Glomerular visceral epithelial cell (primary cell): ENCODE measurements around the gene CMTM7.
A peak's percentile ranks its signal among the peaks of the same experiment; 100 is the strongest.

Experiments
- DNase-seq: peaks from one replicate; pipeline ENCODE4 v3.0.0-alpha.2; 2016; ENCODE audit errors: extremely low spot score

CMTM7 gene

DNA sequence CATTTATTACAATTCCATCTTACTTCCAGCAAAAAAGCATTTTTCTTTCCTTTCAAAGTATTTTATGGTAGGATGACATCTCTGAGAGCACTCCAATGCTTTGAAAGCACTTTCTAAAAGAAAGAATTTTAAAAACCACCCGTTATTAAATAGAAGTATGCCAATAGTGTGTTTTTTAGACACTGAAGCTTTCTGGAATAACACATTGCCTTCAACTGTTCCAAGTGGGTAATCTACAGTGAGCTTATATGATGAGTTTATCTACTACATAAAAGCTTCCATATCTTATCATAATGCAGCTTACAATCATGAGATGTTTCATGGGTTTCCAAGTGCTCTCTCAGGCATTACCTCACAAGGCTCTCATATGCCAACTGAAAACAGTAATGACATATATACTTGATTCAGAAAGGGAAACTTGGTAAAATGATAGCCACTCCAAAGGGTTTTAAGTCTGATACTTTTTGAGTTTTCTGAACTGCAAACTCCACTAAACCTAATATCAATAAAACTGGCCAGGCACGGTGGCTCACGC lies 96.9 kb downstream of the CMTM7 start:
- DNase-seq, result no peak

DNA sequence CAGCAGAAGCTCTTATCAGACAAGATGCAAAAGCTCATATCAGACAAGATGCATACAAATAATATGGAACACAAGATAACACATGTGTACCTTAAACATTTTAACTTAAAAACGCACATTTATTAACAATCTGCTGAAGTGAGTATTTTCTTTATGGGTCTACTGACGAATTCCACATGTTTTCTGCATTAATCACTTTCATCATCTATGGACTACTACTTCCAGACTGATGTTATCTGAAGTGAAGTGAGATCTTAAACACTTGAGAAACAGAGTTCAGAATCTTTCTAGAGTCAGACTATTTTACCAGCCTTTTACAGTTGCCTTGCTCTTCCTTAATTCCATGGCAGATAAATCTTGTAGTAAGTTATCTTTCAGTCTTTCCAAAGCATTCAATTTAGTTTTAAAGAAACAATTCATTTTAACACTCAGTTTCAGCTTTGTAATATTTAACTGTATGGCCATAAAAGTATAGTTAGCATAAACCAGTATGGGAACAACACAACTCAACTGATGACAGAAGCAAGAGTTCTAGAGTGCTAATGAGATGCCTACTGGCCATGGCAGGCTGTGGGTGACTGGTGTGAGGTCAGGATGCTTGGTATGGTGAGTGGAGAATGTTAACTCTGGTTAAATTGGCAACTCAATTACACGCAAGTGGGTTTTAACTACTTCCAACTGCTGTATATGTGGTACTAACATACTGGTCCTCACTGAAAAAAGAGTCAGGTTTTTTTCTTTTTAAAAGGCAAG lies 101.2 kb downstream of the CMTM7 start:
- no peak for DNase-seq

DNA sequence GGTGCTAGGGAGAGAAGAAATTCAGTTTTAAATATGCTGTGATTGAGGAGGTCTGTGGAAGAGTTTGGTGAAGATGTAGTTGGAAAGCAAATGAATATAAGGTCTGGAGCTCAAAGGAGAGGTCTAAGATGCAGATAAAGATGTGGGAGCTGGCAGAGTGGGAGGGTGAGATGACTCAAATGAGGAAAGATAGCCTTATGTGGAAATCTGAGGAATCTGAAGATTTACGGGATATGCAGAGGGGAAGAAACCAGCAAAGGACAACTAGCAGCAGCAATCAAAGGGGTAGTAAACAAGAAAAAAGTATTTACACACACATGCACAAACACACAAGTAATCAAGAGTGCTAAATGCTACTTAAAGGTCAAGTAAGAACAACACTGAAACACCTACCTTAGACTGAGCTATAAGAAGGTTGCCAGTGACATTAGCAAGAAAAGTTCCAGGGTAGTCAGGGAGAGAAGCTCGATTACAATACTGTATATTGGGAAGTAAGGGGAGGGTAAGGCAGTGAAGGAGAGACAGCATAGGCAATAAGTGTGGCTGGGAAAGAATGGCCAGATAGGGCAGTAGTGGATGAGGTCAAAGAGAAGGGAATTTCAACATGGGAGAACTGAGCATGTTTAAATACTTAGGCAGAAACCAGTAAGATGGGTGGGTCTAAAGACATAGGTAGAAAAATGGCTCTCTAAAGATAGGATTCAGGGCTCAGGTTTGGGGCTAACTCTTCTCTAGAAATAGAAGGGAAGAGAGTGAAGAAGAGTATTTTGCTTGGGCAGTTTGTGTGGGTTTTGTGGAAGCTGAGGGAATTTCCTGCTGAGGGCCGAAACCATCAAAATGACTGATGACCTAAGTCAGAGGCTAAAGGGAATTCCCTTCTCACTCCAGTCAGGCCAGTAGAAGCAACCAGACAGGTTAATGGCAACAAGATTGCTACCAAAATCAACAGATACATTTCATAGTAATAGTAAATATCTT lies 102.1 kb downstream of the CMTM7 start:
- DNase-seq, result peak; percentile 45

DNA sequence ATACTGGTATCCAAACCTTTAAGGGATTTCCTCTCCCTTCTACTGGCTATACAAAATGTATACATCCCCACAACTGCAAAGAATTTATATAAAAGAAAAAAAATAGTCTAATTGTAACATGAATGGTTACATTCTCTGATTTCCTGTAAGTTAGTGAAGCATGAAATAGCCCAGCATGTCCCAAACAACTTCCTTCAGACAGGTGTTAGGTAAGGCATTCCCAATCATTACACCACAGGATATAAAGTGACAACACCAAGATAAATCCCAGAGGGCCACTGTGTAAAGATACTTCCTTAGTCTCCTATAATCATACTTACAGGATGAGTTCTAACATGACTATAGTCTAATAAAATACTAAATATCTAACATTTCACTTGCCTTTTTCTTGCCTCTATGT lies 103.4 kb downstream of the CMTM7 start:
- DNase-seq, result no peak

DNA sequence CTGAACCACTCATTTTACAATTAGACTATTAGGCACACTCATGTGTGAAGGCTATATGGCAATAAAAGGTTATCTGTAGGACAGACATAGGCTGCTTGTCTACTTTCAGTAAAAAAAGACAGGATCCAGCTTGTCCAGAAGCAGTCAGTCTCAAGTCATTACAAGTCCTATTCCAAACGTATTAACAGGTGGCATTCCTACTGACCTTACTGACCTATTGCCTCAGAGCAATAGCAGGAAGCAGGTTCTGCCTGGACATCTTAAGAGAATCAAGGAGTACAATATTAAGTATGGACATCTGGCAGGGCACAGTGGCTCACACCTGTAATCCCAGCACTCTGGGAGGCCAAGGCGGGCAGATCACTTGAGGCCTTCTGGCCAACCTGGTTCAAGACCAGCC lies 104.0 kb downstream of the CMTM7 start:
- DNase-seq, result no peak

DNA sequence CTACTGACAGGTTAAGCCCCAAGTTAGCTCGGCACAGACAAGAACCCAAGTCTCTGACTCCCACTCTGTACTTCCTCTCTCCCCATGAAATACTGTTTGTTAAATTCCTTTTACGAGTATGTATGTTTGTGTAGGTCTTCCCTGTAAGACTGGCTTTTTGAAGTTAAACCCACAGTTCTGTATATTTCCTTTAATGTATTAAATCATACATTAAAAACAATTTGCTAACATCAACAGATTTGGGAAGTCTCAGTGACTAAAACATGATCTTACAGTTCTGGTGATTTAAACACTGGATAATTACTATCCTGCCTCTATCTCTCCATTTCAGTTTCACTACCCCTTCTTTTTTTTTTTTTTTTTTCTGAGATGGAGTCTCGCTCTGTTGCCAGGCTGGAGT lies 106.6 kb downstream of the CMTM7 start:
- DNase-seq, result no peak

DNA sequence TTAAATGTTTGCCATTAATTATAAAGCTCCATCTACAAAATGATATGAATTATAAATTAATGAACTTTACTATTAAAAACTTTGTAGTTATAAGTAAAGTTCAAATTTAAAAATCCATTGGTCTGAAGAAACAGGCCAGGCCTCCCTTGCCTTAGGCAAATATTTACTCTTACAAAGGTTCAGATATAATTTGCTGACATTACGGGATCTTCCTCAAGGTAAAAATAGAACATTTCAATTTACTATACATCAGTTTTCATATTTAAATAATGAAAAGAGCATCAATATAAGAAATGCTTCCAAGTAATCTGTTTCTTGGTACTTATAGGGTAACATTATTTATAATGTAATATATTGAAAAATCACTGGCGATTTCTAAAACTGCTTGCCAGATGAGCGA lies 107.3 kb downstream of the CMTM7 start:
- DNase-seq, result no peak

DNA sequence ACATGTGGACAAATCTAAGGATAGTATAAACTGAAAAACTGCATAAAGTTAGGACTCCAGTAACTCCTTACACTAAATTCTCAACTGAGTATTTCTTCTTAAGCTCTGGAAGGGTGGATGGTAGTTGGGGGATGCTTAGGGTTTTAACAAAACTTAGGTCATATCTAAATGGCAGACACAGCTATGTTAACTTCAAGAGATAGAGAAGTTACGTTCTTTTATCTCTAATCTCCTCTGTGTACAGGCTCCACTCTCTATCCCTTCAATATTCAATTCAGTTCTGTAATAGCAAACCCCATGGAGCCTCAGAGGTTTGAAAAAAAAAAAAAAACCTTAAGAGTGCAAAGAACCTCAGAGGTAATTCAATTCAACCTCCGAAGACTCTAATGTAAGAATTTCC lies 107.9 kb downstream of the CMTM7 start:
- no peak for DNase-seq

DNA sequence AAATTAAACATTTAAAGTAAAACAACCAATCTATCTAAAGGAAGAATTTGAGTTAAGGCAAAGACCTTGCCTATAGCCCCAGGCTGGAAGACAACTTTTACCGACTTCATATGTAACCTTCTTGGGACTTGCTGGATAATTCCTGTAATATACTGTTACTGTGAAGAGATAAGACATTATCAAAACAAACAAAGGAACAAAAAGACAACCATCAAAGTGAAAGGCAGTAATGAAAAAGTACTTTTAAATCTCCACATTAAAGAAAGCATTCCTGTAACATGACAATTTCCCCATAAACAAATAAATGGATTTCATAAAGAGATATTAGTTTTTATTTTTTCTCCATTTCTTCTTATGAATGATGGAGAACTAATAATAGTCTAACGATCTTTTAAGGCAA lies 108.6 kb downstream of the CMTM7 start:
- no peak for DNase-seq

DNA sequence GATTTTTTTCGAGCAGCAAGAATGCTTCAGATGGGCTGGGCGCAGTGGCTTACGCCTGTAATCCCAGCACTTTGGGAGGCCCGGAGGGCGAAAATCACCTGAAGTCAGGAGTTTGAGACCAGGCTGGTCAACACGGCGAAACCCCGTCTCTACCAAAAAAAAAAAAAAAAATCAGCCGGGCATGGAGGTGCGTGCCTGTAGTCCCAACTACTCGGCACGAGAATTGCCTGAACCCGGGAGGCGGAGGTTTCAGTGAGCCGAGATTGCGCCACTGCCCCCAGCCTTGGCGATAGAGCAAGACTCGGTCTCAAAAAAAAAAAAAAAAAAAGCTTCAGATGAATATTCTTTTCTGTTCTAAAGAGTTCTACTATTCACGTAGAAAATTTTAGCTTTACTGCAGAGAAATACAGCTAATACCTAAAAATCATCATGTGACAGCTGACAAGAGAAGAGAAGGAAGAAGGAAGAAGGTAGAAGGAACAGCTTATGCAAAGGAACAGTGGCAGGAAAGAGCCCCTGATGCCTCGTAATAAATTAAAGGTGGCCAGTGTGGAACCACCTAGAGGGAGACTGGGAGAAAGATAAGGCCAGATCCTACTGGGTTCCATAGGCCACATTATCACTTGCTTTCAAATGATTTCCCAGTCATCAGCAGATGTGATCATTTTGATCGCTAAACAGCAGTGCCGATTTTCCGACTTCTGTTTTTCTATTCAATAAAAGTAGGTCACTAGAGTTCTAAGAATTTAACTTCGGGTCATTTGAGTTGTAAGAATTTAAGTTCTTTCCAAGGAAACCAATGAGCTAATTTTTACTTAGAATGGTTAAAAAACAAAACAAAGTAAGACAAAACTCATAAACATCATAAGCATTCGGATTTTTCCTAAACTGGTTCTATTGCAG lies 109.5 kb downstream of the CMTM7 start:
- DNase-seq, result no peak

DNA sequence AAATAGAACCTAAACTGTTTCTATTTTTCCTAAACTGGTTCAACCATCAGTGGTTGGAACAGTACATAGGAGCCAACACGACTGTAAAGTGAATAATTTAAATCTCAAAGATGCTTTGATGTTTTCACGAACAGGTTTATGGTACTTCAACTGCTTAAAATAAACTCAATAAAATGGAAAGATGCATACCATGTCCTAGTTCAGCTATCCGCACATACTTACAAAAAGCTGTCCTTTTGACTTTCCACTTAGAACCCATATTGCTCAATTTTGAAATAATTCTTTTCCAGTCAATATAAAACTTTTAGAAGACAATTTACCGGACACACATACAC lies 110.1 kb downstream of the CMTM7 start:
- DNase-seq, result no peak

DNA sequence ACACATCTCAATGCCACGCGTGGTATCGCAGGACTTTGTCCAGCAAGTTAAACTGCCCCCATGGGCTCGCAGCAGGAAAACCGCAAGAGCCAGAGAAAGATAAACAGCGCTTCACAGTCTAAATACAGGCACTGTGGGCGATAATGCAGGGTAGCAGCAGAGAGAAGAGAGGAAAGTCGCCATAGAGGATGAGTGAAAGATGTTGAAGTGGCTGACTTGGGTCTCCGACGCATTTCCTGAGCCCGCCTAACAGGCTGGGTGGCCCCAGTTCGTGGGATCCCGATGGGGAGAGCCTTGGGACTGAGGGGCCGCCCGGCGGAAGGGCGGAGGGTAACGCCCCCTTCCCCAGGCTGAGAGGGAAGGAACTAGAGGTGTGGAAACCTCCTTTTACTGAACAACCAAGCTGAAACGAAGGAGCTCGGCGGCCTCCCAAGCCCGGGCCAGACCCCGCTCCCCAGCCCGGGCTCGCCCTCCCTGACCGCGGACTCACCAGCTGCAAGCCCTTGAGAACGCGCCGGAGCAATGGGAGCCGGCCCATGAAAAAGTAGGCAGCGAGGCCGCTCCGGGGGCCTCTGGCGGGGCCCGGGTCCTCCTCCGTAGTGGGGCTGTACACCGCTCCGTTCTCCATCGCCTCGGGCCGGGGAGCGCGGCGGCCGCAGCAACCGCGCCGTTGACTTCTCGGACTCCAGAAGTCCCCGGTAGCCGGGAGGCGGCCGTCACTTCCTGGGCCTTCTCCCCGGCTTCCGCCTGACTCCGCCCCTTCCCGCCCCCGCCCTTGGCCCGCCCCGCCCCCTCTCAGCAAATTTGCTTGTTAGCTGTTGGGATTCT lies 110.7 kb downstream of the CMTM7 start, which contains the start of gene CMTM6:
CMTM6 (minus strand) TSS at position 735 of the 828 bp plus-strand sequence; CDS start at position 628, 107 bp downstream.
- peak; percentile 82 for DNase-seq

DNA sequence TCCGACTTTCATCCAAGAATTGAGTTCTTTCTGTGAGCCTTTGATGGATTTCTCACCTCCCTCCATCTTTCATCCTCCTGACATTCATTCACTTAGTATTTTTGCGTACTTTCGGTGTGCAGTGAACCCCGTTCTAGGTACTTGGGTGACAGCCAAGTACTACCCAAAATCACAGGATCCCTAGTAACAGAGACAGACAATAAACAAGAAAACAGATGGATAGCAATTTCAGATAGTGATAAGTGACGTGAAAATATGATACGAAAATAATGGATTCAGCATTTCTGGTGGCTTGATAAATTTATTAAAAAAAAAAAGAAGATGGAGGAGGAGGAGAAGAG lies 111.3 kb downstream of the CMTM7 start:
- DNase-seq, result no peak
